8988T (cell line): ENCODE data around the gene CCL16.
"Not testable (repeated sequence)": the region's sequence is repeated elsewhere in the genome, so short reads cannot be mapped to it uniquely, and the experiment has no call there.

Source experiments
- DNase-seq: peaks from one replicate; pipeline ENCODE4 v3.0.0; 2011

Gene CCL16

GRCh38 chr17:35984140-35984539 is 2.8 kb upstream of the CCL16 start:
- DNase-seq = no peak

- DNase-seq = no peak
Measured at GRCh38 chr17:35982409-35983191, 1.3 kb upstream of the CCL16 start.

- no peak for DNase-seq
Measured at GRCh38 chr17:35981908-35982330, 622 bp upstream of the CCL16 start.

DNA sequence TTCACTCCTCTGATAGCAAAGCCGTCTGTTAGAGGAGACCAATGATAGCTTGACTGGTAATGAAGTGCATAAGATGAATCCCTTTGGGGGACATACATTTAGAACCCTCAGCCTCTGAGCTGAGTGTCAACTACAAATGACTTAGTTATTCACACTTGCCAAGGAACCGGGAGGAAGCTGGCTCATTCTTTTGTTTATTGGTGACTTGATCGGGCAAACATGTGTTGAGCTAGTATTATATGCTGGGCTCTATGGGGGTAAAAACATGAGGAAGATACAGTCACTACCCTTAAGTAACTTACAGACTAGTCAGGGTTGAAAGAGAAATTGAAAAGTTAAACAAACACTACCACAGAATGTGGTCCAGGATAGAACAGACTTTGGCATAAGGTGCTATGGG is 3.0 kb downstream of the CCL16 start:
- no peak for DNase-seq

DNA sequence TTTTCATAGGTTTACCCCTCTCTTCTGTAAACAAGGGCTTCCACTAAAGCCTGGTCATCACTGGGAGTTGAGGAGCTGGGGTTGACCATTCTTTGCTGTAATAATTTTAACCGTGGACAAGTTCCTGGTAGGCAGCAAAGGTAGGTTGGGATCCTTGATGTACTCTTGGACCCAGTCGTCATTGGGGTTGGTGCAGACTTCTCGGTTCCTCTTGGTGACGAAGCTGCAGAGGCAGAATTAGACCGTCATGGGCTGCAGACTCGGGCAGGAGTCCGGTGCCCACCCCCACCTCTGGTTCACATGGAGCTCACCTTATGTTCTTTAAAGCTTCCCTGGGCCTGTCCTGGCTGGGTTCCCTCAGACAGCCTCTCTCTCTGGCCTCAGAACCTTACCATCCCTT is 3.8 kb downstream of the CCL16 start:
- DNase-seq = no peak

DNA sequence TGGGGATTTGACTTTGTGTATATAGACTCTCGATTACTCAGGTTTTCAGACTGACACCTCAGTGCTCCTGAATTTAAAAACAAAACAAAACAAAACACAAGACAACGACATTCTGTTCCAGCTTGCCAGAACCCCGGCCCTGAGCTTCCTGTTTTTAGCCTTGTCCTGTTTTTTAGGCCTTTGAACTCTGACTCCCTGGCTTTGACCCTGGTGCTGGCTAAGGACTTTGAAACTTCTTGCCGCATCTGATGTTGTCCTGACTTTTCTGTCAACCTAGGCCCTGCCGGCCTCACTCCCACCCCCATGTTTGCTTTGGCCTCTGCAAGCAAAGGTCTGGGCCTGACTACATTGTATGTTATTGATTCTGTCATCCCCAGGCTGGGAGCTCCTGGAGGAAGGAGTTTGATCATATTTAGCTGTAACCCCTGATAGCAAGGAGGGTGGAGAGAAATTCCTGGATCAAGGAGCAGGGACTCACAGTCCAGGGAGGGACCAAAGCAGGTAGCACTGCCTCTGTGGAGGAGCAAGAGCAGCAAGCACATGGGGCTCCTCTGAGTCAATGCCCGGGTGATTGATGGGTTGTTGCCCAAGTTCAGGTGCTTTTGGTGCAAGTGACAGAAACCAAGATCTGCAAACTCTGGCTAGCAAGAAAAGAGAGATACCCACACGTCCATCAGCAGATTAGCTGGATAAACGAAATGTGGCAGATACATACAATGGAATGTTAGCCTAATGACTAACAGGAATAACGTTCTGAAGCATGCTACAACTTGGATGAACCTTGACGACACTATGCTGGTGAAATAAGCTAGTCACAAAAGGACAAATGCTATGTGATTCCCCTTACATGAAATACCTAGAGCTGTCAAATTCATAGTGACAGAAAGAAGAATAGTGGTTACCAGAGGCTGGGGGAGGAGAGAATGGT is 7.7 kb downstream of the CCL16 start:
- no peak for DNase-seq

GRCh38 chr17:35972945-35973332 is 8.4 kb downstream of the CCL16 start:
- DNase-seq = no peak

DNA sequence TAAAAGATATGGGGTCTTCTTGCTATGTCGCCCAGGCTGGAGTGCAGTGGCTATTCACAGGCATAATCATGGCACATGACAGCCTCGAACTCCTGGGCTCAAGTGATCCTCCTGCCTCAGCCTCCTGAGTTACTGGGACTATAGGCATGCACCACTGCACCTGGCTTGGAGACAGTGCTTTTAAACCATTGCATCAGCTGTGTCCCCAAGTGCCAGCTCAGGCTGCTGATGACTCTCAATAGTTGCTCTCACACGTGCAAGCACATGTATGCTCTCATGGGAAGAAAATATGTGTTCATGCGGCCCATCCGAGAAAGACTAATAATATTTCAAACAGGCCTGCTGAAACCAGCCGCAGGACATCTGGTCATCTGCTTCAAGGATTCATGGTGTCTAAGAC is 8.8 kb downstream of the CCL16 start:
- DNase-seq = no peak

- DNase-seq = no peak
Measured at GRCh38 chr17:35972066-35972465, 9.2 kb downstream of the CCL16 start.

DNA sequence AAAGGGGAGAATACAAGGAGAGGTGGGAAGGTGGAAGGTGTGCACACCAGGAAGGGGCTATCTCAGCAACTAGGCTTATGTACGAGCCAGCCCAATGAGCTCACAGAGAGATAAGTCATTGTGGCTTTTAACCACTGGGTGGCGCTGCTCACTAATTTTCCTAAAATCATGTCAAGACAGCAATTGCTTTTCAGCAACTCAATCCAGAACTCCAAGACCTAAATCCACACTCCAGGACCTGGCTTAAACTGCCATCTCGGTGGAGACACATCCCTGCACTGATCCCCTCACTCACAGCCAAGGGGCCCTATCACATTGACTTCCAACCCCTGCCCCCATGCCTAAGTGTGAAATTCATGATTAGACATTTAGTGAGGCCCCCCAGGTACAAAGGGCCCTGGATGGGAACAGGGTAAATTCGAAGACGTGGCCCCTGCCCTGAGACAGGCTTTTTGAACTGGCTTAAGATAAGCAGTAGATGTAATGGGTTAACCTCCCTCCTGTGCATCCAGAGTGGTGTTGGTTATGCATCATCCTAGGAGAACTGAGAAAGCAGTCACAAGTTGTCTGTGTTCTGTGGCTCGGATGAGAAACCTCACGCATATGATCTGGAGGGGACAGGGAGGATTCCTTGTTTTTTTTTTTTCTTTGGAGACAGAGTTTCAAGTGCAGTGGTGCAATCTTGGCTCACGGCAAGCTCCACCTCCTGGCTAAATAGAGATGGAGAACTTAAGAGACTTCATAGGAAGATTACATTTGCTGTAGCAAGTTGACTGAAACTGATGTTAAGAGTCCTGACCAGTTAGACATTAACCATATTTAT is 11.5 kb downstream of the CCL16 start:
- DNase-seq = peak; percentile 20

GRCh38 chr17:35968520-35969054 is 12.7 kb downstream of the CCL16 start:
- DNase-seq = no peak

- no peak for DNase-seq
Measured at GRCh38 chr17:35965272-35965671, 16.0 kb downstream of the CCL16 start.

DNA sequence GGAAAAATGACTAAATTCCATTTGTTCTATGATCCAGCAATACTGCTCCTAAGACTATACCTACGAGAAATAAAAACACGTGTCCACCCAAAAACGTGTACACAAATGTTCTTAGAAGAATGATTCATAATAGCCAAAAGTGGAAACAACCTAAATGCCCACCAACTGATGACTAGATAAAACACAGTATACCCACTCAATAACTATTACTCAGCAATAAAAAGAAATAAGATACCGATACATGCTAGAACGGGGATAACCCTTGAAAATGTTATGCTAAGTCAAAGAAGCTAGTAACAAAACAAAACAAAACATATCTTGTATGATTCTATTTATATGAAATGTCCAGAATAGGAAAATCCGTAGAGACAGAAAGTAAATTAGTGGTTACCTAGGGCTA is 17.6 kb downstream of the CCL16 start:
- no peak for DNase-seq

DNA sequence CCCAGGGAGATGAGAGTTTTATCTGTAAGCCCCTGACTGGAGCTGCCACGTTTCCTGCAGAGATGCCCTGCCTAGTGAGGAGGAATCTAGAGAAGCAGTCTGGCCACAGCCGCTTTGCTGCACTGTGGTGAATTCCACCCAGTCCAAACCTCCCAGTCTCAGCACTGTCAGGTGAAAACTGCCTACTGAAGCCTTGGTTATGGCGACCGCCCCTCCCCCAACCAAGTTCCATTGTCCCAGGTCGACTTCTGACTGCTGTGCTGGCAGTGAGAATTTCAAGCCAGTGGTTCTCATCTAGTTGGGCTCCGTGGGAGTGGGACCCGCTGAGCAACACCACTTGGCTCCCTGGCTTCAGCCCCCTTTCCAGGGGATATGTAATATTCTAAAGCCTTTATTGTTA is 27.6 kb downstream of the CCL16 start:
- no peak for DNase-seq

GRCh38 chr17:35949401-35949800 is 31.9 kb downstream of the CCL16 start:
- DNase-seq = no peak

GRCh38 chr17:35948092-35948491 is 33.2 kb downstream of the CCL16 start:
- no peak for DNase-seq

DNA sequence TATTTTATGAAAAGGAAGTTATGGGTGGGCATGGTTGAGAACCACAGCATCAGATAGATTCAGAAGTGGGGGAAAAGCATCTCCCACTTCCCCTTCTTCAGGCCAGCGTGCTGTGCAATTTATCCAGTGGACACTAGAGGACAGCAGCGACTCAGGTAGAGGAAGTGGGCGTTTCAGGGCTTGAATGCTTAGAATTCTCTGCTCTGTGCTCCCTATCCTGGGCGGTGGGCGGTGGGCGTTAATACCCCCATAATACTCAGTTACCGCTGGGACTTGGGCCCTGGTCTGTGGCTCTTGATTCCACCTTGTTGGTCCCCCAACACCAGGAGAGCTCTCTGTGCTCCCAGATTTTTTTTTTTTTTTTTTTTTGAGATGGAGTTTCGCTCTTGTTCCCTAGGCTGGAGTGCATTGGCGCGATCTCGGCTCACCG is 34.1 kb downstream of the CCL16 start:
- no peak for DNase-seq

DNA sequence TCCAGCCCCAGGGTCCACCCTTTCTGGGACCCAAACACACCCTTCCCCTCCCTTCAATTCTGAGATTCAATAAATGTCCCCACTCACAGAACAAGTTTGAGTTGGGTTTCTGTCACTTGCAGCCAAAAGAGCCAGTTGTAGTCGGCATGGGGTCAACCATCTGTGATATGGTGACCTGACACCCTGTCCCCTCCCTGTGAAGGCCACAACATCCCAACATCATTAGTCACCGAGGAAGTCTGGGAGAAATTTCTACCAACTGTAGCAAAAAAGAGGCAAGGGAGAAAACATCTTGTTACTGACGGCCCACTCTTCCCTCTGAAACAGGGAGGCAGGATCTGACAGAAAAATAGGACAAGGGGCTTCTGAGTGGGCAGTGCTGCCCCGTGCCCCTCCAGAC is 37.1 kb downstream of the CCL16 start:
- no peak for DNase-seq

DNA sequence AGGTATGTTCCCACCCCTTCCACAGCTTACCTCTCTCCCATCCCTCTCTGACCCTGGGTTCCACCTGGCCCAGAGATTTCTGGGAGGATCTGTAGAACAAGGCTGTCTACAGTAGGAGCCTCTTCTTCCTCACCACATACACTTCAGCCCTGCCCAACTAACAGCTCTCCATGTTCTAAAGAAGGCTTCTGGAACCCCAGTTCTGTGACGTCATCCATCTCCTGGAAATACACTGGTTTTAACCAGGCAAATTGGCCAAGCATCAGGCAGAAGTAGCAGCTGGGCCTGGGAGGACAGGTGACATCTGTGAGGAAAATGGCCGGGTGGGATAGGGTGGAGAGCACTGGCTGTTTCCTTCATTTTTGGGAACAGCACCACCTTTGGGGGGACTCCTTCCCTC is 37.8 kb downstream of the CCL16 start, which contains the start of gene LYZL6:
LYZL6 (minus strand) TSS at position 177 of the 400 bp plus-strand sequence. CDS start 4,357 bp downstream, outside the sequence.
- DNase-seq = no peak

- DNase-seq = no peak
Measured at GRCh38 chr17:35942588-35943186, 38.6 kb downstream of the CCL16 start.

- DNase-seq = not testable (repeated sequence)
Measured at GRCh38 chr17:35938492-35938891, 42.8 kb downstream of the CCL16 start.

DNA sequence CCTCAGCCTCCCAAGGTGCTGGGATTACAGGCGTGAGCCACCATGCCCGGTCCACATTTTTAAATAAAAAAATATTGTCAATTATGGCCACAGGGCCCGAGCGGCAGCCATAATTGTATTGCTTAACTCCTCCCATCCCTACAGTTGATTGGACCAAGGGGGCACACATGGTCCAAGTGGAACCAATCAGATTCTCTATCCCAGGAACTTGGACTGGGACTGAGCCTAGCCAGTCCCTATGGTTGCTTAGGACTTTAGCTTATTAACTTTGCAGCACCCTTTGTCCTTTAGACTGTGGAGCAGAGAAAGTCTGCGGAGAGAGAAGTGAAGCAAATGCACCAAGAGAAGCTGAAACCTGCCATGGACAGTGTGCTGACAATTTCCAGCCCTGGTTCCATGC is 45.2 kb downstream of the CCL16 start:
- no peak for DNase-seq
